Neutrophil (primary cell): ENCODE data around the gene TSHZ2.

Experiments
- H3K27ac ChIP-seq: fragments of 200-600 bp; sonication (generic); 2 replicates; pipeline ENCODE4 v1.5.1; 2016; ENCODE audit warnings: mild to moderate bottlenecking, moderate library complexity
- H3K27me3 ChIP-seq: fragments of 200-600 bp; sonication (generic); 2 replicates; pipeline ENCODE4 v1.6.0; 2016; ENCODE audit warnings: mild to moderate bottlenecking
- H3K36me3 ChIP-seq: fragments of 200-600 bp; sonication (generic); 2 replicates; pipeline ENCODE4 v1.5.1; 2017
- H3K4me1 ChIP-seq, 2 experiments: fragments of 200-600 bp in 1 of 2; sonication (generic) in 1 of 2; 1 replicate in 1 of 2; 2 replicates in 1 of 2; pipeline versions ENCODE4 v1.5.1 to v1.6.1; 2013 to 2016; ENCODE audit warnings: low read depth in 1 of 2, low read length in 1 of 2, mild to moderate bottlenecking in 1 of 2, moderate library complexity in 1 of 2; ENCODE audit not compliant: control insufficient read depth in 1 of 2, insufficient read depth in 1 of 2
- H3K4me3 ChIP-seq, 2 experiments: fragments of 200-600 bp in 1 of 2; sonication (generic) in 1 of 2; 1 replicate in 1 of 2; 2 replicates in 1 of 2; pipeline ENCODE4 v1.5.1; 2013 to 2016; ENCODE audit warnings: low read depth in 1 of 2, low read length in 1 of 2, mild to moderate bottlenecking in 1 of 2, moderate library complexity in 1 of 2
- H3K9me3 ChIP-seq: fragments of 200-600 bp; sonication (generic); 2 replicates; pipeline ENCODE4 v1.5.1; 2016
- CTCF ChIP-seq: fragments of 200-600 bp; sonication (generic); IDR thresholded peaks from 2 replicates; pipeline ENCODE4 v1.5.1; 2016; ENCODE audit warnings: antibody characterized with exemption

The TSHZ2 gene

GRCh38 chr20:53294804-53295203 is 322.6 kb downstream of the TSHZ2 start:
- no peak overlapping the region for H3K4me3 ChIP-seq
- H3K36me3 ChIP-seq, result no peaks in the 10 kb centered on the region
- H3K4me1 ChIP-seq, result peaks cover 5% of the 10 kb centered on the region in 2 experiments
- no peaks in the 10 kb centered on the region for H3K27me3 ChIP-seq
- no peaks in the 10 kb centered on the region for H3K9me3 ChIP-seq
- H3K27ac ChIP-seq, result no peak overlapping the region
- TF ChIP-seq CTCF, result no peak

- no peak for TF ChIP-seq CTCF
- Histone ChIP-seq H3K27me3 (no peaks in the 10 kb centered on the region), H3K4me1 (peaks cover 13 to 16% of the 10 kb centered on the region in 2 experiments)
Observed at GRCh38 chr20:53296025-53296424, 323.9 kb downstream of the TSHZ2 start.

GRCh38 chr20:53296451-53297153 is 324.4 kb downstream of the TSHZ2 start:
- no peaks in the 10 kb centered on the region for H3K27me3 ChIP-seq
- no peak overlapping the region for H3K4me3 ChIP-seq
- no peak for TF ChIP-seq CTCF

More at GRCh38 chr20:53296025-53296424, 323.9 kb downstream of the TSHZ2 start:
- Histone ChIP-seq H3K27ac (no peak overlapping the region), H3K4me3 (no peak overlapping the region), H3K36me3 (no peaks in the 10 kb centered on the region), H3K9me3 (no peaks in the 10 kb centered on the region)

GRCh38 chr20:53297154-53297529 is 325.0 kb downstream of the TSHZ2 start:
- Histone ChIP-seq H3K36me3 (no peaks in the 10 kb centered on the region), H3K27ac (no peak overlapping the region), H3K4me3 (no peak overlapping the region), H3K9me3 (no peaks in the 10 kb centered on the region), H3K27me3 (no peaks in the 10 kb centered on the region), H3K4me1 (peaks cover 18 to 22% of the 10 kb centered on the region in 2 experiments)
- no peak for TF ChIP-seq CTCF

More at GRCh38 chr20:53296451-53297153, 324.4 kb downstream of the TSHZ2 start:
- H3K4me1 ChIP-seq, result peaks cover 13 to 16% of the 10 kb centered on the region in 2 experiments
- H3K9me3 ChIP-seq, result no peaks in the 10 kb centered on the region
- H3K27ac ChIP-seq, result no peak overlapping the region
- H3K36me3 ChIP-seq, result no peaks in the 10 kb centered on the region

GRCh38 chr20:53298260-53298659 is 326.1 kb downstream of the TSHZ2 start:
- no peak for TF ChIP-seq CTCF
- peaks cover 29 to 33% of the 10 kb centered on the region in 2 experiments for H3K4me1 ChIP-seq
- no peaks in the 10 kb centered on the region for H3K36me3 ChIP-seq
- H3K9me3 ChIP-seq, result no peaks in the 10 kb centered on the region
- no peaks in the 10 kb centered on the region for H3K27me3 ChIP-seq
- H3K27ac ChIP-seq, result no peak overlapping the region
- H3K4me3 ChIP-seq, result no peak overlapping the region
